HFFc6 (cell line): ENCODE data around the gene CLN3. TPM values are rescaled to one million over a fixed set of nuclear protein-coding genes. Genes with fewer than 3 reads are reported as not detected.
"Not testable (repeated sequence)": the region's sequence is repeated elsewhere in the genome, so short reads cannot be mapped to it uniquely, and the experiment has no call there.

Experiments used
- DNase-seq: peaks from one replicate; pipeline ENCODE4 v3.0.0-alpha.2; 2018
- H3K27ac Mint-ChIP-seq: 2 replicates; pipeline ENCODE4 v1.8.0; 2020; ENCODE audit warnings: mild to moderate bottlenecking, mixed read lengths
- H3K27me3 Mint-ChIP-seq: 2 replicates; pipeline ENCODE4 v1.8.0; 2021; ENCODE audit warnings: mild to moderate bottlenecking, moderate library complexity, mixed read lengths; ENCODE audit not compliant: insufficient read depth
- H3K36me3 Mint-ChIP-seq: 2 replicates; pipeline ENCODE4 v1.8.0; 2021; ENCODE audit warnings: low read depth, mixed read lengths
- H3K4me1 Mint-ChIP-seq: 2 replicates; pipeline ENCODE4 v1.8.0; 2020; ENCODE audit warnings: low read depth, mixed read lengths
- H3K4me3 Mint-ChIP-seq: 2 replicates; pipeline ENCODE4 v1.8.0; 2020; ENCODE audit warnings: mild to moderate bottlenecking, moderate library complexity, mixed read lengths
- H3K9me3 Mint-ChIP-seq: 2 replicates; pipeline ENCODE4 v1.8.0; 2020; ENCODE audit warnings: mild to moderate bottlenecking, mixed read lengths
- total RNA-seq, 6 experiments: library from RNA; stranded (reverse); fragmentation: NEBNext Ultra II Directional; extraction: Animal tissue kit (Norgen Biotek cat#: 25700); gene quantifications; 2 replicates in 1 of 6; 3 replicates in 5 of 6; pipeline ENCODE4 v1.2.3, GENCODE V29; 2021
- TF ChIP-seq, protein P1 (sequence below): fragments of 200-600 bp; sonication (generic); IDR thresholded peaks from 2 replicates; pipeline ENCODE4 v1.5.0; 2021; ENCODE audit warnings: antibody characterized with exemption, mild to moderate bottlenecking

CLN3 gene
- total RNA-seq, 6 experiments from 2014 or later, result 17.7 to 29.3 (median 22.1) TPM

GRCh38 chr16:28527985-28528384 lies 36.1 kb upstream of the CLN3 start:
- DNase-seq, result no peak
- Mint-ChIP-seq H3K27me3 (peaks cover 2% of the 10 kb centered on the region), H3K4me3 (no peak overlapping the region), H3K27ac (no peak overlapping the region), H3K36me3 (no peaks in the 10 kb centered on the region), H3K4me1 (peaks cover 8% of the 10 kb centered on the region; the same call in 1 of the 2 replicates), H3K9me3 (no peaks in the 10 kb centered on the region)
- TF ChIP-seq, protein P1, sequence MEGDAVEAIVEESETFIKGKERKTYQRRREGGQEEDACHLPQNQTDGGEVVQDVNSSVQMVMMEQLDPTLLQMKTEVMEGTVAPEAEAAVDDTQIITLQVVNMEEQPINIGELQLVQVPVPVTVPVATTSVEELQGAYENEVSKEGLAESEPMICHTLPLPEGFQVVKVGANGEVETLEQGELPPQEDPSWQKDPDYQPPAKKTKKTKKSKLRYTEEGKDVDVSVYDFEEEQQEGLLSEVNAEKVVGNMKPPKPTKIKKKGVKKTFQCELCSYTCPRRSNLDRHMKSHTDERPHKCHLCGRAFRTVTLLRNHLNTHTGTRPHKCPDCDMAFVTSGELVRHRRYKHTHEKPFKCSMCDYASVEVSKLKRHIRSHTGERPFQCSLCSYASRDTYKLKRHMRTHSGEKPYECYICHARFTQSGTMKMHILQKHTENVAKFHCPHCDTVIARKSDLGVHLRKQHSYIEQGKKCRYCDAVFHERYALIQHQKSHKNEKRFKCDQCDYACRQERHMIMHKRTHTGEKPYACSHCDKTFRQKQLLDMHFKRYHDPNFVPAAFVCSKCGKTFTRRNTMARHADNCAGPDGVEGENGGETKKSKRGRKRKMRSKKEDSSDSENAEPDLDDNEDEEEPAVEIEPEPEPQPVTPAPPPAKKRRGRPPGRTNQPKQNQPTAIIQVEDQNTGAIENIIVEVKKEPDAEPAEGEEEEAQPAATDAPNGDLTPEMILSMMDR, result no peak

- H3K4me1 Mint-ChIP-seq, DNase-seq, H3K9me3 Mint-ChIP-seq, H3K27me3 Mint-ChIP-seq, H3K36me3 Mint-ChIP-seq, H3K27ac Mint-ChIP-seq, H3K4me3 Mint-ChIP-seq: not testable (repeated sequence)
These were observed 35.4 kb upstream of the CLN3 start for GRCh38 chr16:28527100-28527785.

DNA sequence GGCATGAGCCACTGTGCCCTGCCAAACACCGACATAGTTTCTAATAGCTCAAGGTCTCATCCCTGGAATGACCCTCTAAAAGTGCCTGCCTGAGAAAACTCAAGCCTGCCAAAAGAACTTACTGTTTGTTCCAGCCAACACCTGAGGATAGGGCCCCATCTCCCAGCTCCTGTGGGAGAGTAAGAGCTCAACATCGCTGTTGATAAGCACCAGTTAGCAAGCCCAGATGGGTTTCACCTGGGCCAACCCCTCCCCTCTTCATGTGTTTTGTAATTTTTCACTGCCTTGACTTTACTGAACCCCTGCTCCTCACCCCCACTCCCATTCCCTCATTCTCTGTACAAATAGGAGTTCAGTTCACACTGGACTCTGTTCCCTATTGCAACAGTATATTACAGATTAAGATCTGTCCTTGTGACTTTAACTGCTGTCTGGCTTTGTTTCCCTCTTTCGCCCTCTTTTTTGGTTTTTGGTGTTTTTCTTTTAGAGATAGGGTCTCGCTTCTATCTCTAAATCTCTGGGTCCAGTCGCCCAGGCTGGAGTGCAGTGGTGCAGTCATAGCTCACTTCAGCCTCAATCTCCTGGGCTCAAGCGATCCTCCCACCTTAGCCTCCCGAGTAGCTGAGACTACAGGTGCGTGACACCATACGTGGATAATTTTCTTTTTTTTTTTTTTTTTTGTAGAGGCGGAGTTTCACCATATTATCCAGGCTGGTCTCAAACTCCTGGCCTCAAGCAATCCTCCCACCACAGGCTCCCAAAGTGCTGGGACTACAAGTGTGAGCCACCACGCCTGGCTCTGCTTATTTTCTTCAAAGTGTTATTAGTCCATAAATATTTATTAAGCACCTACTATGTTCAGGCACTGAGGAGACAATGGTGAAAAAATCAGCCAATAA lies 34.6 kb upstream of the CLN3 start:
- Mint-ChIP-seq H3K9me3 (no peaks in the 10 kb centered on the region), H3K4me1 (no peaks in the 10 kb centered on the region), H3K27ac (no peak overlapping the region), H3K36me3 (no peaks in the 10 kb centered on the region), H3K27me3 (peaks cover 2% of the 10 kb centered on the region), H3K4me3 (no peak overlapping the region)
- DNase-seq, result no peak
- TF ChIP-seq, protein P1, result no peak

- Mint-ChIP-seq H3K27ac (no peak overlapping the region), H3K4me3 (no peak overlapping the region), H3K9me3 (no peaks in the 10 kb centered on the region), H3K4me1 (no peaks in the 10 kb centered on the region), H3K36me3 (no peaks in the 10 kb centered on the region), H3K27me3 (peaks cover 5% of the 10 kb centered on the region)
- no peak for DNase-seq
- TF ChIP-seq, protein P1, result no peak
These were observed 32.9 kb upstream of the CLN3 start for GRCh38 chr16:28524681-28525171.

DNA sequence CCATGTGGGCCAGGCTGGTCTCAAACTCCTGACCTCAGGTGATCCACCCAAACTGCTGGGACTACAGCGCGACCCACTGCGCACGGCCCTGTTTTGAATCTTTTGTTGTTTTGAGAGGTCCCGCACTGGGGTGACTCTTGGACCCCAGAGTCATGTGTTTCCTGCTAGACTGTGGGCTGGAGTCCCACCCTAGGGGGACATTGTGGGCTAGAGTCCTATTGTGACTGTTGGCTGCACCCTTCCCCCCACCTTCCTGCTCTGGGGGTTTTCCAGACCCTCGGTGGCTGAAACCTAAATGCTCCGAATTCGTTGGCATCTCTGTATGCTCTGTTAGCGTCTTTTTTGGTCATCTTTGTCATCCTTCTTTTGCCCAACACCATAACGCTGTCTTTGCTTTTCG lies 30.9 kb upstream of the CLN3 start:
- no peak for DNase-seq
- TF ChIP-seq, protein P1, result no peak
- Mint-ChIP-seq H3K4me3 (no peak overlapping the region), H3K36me3 (no peaks in the 10 kb centered on the region), H3K27ac (no peak overlapping the region), H3K9me3 (no peaks in the 10 kb centered on the region), H3K27me3 (peaks cover 5% of the 10 kb centered on the region), H3K4me1 (no peaks in the 10 kb centered on the region)

DNA sequence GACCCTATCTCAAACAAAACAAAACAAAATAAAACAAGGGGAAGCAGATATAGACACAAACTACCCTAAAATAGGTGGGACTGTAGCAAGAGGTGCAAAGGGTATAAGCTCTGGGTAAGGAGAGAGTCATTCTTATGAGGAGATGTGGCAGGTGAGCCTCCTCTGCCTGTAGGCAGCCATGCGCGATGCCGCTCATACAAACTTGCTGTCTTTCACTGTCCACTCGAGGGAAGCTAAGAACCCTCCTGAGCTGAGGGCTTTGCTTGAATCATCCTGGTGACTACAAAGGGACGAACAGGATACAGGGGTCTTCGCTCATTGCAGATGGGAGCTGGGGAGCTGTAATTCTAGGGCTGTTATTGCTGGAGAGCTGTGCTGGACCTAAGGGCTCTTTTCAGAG lies 29.6 kb upstream of the CLN3 start:
- Mint-ChIP-seq H3K27me3 (peaks cover 5% of the 10 kb centered on the region), H3K4me1 (no peaks in the 10 kb centered on the region), H3K36me3 (no peaks in the 10 kb centered on the region), H3K4me3 (no peak overlapping the region), H3K27ac (no peak overlapping the region), H3K9me3 (no peaks in the 10 kb centered on the region)
- TF ChIP-seq, protein P1, result no peak
- DNase-seq, result no peak
